HG02571 (cell line): ENCODE data around the gene AGAP1.

ENCODE experiments used
- ATAC-seq: cut with Tn5 transposase; IDR thresholded peaks from one replicate; pipeline ENCODE4 v1.9.1; 2021; ENCODE audit warnings: mild to moderate bottlenecking, moderate library complexity; ENCODE audit not compliant: unreplicated experiment

Gene AGAP1

DNA sequence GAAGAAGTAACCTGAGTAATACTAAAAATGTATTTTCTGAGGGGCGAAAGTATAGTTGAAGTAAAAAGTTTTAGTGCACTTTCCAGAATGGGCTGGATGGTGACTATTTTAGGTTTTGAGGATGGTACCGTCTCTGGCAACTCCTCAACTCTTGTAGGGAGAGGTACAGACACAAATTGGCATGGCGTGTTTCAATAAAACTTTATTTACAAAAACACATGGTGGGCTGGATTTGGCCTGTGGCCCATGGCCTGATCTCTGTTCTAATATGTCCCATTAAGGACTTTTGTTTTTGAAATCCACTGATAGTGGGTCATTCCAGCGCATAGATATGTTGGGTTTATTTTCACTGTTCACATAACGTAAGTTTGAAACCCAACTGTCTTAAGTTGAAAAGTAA is 132.8 kb downstream of the AGAP1 start:
- ATAC-seq = no peak

DNA sequence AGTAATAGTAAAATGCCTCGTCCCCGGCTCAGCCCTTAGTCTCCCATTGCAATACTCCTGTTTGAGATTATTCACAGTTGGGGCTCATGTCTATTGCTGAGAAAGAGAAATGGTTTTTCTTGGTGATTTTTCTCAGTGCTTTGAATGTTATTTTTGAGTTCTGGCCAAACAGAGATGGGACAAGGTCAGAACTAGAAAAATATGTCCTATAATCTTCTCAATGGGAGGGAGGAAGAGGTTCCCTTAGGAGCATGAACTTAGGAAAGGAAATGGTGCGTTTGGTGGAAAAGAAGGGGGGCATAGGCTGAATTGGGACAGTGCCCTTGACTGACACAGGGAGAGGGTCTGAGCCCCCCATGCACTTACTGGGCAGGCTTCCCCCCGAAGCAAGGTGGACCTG is 133.8 kb downstream of the AGAP1 start:
- ATAC-seq = no peak

DNA sequence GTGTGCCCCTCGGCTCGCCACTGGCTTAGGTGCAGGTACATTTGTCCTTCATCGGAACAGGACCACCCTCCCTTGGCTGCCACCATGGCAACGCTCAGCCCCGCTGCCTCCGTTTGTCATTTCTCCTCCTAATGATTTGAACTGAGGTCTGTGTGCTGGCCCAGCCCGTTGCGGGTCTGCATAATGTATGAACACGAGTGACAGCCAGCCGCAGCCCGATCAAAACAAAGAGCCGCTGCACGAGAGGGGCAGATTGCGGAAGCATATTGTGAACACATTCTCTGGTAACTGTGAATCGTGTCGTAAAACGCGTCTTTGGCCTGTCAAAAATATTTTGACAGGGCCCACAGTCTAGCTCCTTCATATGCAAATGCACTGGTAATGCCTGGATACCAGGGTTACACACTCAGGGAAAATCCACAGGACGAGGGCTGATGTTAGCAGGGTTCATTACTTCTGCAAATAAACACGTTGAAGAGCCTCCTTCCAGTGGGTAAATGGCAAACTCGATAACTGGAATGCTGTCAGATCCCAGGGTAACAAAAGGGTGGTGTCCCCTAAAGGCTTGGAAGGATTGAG is 137.0 kb downstream of the AGAP1 start:
- ATAC-seq = no peak

DNA sequence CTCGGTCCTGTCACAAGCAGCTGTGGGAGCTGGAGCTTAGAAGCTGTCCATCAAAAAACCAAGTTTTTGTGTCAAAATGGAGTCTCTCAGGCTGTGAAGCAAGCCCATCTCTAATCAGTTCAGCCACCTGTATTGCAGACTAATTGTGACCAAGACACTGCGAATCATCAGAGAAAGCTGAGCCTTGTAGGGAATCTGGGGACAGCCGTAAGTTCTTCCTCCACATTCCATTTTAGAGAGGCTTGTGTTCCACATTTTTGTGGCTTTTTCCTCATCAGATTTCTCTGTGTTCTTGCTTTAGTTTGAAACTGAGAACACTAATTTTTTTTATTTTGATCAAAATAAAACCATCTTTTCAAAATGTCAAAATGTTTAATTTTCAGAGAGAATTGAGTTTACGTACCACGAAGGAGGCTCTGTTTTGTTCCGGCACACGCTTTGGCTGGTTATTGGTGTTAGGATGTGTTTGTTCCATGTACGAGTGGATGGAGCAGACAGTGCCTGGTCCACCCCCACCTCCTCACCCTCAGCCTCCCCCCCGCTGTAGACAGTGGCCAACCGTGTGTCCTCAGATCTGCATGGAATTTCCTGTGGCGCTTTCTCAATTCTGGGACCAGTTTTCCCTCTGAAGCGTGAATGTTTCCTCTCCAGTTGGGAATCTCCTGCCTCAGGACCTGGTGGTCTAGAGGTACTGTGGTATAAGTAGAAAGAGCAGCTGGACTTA is 140.8 kb downstream of the AGAP1 start:
- no peak for ATAC-seq

DNA sequence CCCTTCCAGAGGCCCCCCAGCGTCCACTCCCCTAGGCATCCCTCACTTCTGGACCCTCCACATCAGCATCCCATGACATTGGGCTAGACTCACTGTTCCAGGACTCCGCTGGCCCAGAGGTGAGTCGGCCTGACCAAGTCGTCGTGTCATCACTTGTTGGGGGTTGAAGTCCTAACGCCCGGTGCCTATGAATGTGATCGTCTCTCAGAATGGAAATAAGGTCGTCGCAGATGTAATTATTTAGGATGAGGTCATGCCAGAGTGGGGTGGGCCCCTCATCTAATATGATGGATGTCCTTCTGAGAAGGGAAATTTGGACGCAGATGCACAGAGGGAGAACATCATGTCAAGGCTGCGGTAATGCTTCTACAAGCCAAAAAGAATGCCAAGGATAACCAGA is 142.7 kb downstream of the AGAP1 start:
- no peak for ATAC-seq

DNA sequence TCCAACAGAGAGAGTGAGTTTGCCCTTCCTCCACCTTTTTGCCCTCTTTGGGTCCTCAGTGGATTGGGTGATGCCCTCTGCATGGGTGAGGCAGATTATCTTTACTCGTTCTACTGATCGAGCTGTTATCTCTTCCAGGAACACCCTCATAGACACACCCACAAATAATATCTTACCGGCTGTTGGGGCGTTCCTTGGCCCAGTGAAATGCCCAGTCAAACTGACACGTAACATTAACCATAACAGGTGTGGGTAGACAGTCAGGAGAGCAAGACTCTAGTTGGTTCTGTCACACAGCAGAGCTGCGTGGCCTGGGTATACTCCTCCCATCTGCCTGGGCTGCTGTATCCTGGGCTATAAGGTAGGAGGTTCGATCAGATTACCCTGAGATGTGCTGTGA is 144.1 kb downstream of the AGAP1 start:
- ATAC-seq = no peak

DNA sequence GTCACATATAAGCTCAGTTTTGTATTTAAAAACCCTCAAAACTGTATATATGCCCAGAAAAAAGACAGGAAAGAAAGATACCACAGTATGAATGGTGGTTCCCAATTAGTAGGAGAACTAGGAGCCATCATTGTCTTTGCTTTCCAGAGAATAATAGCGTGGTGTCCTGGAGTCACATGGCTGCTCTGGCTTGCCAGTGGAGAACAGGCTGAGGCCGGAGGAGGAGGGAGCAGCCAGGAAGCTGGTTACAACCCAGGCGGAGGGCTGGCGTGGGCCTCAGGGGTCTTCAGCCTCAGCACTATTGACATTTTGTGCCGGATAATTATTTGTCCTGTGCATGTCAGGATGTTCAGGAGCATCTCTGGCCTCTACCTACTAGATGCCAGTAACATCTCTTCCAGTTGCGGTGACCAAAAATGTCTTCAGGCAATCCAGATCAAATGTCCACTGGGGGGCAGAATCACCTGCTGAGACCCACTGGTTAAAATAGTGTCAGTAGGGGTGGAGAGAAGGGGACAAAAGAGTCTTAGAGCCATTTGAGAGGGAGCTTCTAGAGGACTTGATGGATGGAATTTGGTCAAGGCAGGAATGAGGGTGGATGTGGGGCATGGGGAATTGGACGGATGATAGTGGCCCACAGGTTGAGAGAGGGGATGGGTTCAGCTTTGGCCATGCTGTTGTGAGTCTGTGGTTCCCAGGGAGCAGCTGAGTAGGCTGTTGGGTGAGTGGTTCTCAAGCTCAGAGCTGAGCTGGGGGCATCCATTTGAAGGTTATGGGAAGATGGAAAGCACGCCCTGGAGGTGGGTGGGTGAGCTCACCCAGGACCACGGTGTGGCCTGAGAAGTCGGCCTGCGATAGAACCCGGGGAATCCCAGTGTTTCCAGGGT is 144.9 kb downstream of the AGAP1 start:
- no peak for ATAC-seq

DNA sequence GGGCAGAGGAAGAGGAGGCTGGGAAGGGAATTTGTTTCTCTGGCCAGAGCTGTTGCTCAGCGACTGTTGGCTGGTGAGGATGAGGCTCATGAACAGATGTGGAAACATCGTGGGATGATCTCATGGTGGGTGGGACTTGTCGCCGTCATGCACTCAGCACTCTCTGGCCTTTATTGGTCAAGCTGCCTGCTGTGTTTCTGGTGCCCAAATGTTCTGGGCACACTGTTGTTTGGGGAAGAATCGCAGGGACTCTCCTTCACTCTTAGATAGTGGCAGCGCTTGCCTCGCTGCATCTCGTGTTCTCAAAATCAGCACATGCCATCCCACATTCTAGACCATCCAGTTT is 145.6 kb downstream of the AGAP1 start:
- ATAC-seq = no peak

DNA sequence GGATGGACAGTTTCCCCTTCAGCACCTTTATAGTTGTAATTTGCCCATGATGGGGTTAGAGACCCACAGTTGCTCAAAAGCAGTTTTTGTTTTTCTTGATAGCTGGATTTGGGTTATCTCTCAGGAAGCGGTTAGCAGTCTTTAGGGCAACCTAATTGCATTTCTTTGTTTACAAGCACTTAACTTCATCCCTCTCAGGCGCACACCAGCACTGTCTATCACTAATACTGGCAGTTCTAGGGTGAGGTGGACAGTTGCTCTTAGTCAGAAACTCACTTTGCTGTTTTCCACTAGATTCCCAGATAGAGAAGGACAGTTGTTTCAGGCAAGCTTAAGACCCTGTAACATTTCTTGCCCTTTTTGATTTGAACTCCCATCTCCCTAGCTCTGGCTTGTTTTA is 146.0 kb downstream of the AGAP1 start:
- ATAC-seq = no peak

DNA sequence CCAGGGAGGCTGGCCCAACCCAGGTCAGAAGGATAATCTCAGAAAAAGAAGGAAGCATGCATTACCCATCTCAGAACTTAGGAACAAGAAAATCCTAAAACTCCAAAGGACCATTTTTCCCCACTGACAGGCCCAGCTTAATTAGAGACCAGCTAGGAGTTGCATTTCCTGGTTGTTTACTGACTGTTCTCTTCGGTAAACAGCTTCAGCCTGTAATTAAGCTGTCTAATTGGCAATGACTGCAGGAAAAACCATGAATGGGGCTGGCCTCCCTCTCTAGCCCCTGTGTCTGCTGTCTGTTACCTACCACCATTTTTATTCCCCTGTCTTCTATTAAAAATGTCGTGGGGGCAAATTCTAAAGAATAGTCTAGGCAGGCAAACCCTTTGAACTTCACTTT is 146.5 kb downstream of the AGAP1 start:
- ATAC-seq = no peak

DNA sequence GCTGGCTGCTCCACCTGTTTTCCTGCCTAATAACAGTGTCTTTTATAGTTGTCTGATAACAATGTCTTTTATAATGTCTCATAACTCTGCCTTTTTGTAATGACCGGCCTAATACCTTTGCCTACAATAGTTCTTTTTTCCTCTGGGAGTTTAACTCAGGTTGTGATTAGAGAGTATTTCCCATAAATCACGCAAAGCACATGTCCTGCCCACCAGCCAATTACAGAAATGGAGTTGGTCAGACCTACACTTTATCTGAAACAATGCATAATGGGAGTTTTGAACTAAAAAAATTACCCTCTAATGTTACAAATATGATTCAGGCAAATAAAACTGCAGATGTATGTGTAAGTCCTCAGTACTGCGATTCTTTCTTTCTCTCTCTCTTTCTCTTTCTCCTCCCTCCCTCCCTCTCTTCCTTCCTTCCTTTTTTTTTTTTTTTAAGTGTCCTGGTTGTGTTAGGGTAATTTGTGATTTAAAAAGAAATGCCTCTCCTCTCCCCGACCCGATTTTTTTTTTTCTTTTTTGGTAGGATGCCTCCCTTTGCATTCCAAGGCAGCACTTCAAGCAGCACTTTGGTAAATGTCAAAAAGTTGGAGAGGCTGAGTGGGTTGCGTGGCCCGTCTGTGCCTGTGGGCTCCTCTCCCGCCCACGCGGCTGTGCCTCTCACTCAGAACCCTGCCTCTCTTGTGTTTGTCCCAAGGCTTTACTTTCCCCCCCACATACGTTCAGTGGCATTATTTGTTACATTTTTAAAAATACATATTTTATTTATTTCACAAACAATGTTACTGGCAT is 147.3 kb downstream of the AGAP1 start:
- ATAC-seq = no peak

DNA sequence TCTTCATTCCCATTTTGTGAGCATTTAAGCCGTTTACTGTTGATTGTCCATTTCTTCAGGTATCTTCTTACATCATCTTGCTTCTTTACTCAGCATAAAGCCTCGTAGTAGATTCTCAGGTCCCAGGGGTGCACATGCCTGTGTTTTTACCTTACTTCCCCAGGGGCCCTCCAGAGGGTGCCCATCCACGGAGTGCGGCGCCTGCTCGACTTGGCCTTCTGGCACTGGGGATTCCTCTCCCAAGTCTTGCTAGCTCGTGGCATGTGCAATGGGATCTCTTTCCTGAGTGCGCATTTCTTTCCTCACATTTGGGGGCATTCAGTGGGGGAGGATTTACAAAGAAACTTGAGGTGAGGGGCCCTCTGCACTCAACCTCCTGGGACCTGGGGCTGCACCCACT is 148.1 kb downstream of the AGAP1 start:
- ATAC-seq = no peak

DNA sequence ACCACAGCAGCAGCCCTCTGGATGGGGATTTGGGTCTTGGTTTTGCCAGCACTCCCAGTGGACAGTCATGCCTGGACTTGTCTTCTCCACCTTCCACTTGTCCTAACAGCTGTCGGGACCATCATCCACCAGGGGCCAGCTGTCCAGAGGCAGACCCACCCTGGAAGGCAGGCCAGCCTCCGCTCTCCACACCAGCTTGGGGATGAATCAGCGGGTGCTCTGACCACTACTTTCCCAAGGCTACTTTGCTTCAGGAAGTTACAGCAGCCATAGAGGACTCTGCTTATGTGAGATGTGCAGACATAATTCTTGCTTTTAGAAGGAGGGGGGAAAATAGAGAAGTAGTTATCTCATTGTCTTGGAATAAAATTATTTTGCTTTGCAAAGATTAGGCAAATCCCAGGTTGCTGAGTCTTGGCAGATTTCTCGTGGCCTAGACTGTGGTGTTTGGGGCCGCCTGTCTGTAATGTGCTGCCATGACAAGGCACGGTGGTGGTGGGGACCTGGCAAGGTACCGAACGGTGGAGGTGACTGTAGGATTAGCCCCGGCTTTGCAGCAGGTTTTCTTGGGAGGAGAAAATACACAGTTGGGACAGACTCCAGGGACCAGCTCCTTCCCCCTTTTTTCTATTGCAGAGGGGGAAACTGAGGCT is 148.7 kb downstream of the AGAP1 start:
- ATAC-seq = no peak

DNA sequence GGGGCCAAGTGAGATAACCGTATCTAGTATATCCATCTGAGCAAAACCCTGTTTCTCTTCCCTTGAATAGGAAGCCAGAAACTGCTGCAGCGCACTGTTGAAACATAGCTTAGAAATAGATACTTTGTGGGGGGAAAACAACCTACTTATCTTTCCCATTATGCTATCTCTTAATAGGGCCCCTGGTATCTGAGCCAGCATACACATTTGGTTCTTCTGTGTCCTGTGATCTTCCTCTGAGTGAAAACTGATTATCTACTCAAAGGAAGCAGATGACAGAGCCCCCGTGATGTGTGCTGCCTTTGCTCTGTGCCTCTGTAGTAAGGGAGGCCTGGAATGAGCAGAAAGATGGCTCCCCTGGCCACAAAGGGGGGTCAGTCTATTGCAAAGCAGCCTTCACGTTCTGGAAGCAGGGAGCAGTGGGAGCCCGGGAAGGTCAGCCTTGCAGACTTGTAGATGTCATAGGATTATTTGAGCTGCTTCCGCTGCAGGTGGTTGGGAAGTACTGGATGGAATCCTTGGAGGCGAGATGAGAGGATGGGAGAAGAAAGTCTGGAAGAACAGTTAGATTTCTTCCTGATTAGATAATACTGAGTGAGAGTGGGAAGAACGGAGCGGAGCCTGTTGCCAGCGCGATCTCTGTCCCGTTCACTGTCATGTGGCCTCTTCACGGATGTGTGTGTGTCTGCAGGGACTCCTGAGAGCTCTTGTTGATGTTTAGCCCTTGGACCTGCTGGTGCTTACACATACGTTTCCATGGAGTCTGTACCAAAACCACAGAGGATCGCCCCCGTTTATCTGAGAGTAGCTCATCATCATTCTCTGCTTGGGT is 150.1 kb downstream of the AGAP1 start:
- no peak for ATAC-seq

DNA sequence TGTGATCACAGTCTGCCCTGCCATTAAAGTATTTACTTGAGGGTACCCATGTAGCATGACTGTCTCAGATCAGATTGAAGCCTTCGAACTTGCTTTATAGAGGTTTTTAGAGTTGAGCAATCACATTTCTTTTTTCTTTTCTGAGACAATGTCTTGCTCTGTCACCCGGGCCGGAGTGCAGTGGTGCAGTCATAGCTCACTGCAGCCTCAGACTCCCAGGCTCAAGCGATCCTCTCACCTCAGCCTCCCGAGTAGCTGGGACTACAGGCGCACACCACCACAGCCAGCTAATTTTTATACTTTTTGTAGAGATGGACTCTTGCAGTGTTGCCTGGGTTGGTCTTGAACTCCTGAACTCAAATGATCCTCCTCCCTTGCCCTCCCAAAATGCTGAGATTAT is 153.4 kb downstream of the AGAP1 start:
- ATAC-seq = no peak

DNA sequence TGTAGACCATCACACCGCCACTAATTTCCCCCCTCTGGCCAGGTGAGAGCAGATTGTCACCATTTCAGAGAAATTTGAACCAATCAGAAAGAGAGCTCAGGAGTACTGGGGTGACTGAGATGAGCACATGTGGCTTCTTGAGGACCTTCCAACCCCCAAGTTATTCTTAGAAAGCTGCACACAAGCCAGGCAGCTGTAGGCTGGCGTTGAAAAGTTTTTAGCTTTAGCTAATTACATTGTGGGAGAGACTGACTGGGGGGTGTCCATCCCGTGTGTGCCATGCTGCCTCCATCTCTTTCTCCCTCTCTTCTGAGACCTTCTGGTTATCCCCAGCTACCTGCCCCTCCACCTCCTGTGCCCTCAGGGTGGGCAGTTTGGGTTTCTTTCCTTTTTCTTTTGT is 154.0 kb downstream of the AGAP1 start:
- ATAC-seq = no peak

DNA sequence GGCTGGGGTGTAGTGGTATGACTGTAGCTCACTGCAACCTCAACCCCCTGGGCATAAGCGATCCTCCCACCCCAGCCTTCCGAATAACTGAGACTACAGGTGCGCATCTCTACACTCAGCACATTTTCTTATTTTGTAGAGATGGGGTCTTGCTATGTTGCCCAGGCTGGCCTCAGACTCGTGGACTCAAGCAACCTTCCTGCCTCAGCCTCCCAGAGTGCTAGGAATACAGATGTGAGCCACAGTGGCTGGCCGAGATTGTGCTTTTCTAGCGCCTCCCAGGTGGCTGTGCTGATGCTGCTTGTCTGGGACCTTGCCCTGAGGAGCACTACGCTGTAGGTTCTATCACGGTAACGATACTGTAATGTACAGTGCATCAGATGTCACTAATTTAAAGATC is 155.6 kb downstream of the AGAP1 start:
- no peak for ATAC-seq

DNA sequence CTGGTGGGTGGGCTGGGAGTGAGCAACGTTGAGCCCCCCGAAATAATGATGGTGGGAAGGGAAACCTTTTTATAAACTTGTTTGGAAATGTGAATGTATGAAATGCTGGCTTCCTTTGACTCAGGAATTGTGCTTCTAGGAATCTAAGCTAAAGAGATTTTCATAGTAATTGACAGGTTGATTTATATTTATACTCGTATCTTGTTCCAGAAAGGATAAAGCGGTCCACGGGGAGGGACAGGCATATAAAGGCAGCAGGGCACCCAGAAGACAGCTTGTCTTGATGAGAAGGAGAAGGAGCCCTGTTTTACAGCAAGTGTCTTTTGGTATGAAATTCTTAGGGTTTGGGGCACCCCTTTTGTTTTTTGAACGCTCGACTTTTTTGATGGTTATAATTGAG is 157.8 kb downstream of the AGAP1 start:
- ATAC-seq = no peak

DNA sequence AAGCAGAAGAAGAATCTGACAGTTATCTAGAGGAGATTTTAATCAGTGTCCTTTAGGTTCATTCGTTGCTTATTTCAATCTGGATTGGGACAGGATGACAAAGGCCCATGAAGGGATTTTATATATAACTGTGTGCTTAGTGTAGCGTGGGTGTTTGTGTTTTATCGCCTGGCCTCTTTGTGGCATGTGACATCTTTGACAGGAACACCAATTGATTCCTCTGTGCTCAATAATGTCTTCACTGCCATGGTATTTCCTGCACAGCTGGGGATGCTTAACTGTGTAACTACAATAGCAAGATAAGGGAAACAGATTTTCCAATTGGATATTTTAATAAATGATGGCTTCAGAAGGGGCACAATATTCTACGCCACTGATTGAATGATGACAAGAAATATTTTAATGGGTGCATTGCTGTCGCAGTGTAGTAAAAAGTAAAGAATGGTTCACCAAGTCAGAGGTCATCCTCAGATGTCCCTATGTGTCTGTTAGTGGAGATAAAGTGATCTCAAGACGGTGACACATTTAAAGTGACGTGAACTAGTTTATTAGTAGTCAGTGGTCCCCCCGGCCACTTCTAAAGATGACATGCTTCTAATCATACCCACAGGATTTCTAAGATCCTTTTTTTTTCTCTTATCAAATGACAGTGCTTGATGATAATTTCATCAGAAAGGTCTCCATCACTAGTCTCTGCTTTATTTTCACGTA is 160.4 kb downstream of the AGAP1 start:
- no peak for ATAC-seq
